Panc1 (cell line): Measurements from ENCODE around the gene KIZ. TPM values are rescaled to one million over a fixed set of nuclear protein-coding genes. Genes with fewer than 3 reads are reported as not detected.

Source experiments
- ATAC-seq: fragments of 200-7000 bp; cut with Tn5 transposase; 2 replicates; pipeline ENCODE4 v1.9.1; 2020; ENCODE audit warnings: mild to moderate bottlenecking, moderate library complexity
- BruUV-seq: library from RNA; stranded (reverse); fragments of 400-500 nt; replicated peaks from 2 replicates; lab custom pipeline; 2021; lab: Mats Ljungman, UMichigan
- CTCF ChIA-PET: fragments of 300-600 bp; sonication (Branson Sonifier 250); formaldehyde crosslinking; loops from one replicate; lab custom pipeline; 2022; ENCODE audit warnings: antibody characterized with exemption; lab: Charles Lee
- POLR2A ChIA-PET: fragments of 300-600 bp; sonication (Branson Sonifier 250); formaldehyde crosslinking; loops from one replicate; lab custom pipeline; 2022; ENCODE audit warnings: antibody characterized with exemption; lab: Charles Lee
- DNase-seq: peaks from one replicate; pipeline ENCODE4 v3.0.0-alpha.2; 2010; ENCODE audit warnings: low read depth, low spot score
- H3K27ac ChIP-seq: 2 replicates; pipeline ENCODE4 v1.5.1; 2011; ENCODE audit warnings: mild to moderate bottlenecking, low read length, inconsistent platforms
- H3K27me3 ChIP-seq: fragments of 200-500 bp; sonication (Bioruptor generic); 2 replicates; pipeline ENCODE4 v1.6.0; 2014; ENCODE audit warnings: low read length, inconsistent platforms; ENCODE audit not compliant: control insufficient read depth, insufficient read depth
- H3K36me3 ChIP-seq: fragments of 200-500 bp; sonication (Bioruptor generic); 2 replicates; pipeline ENCODE4 v1.5.1; 2014; ENCODE audit warnings: inconsistent platforms, mild to moderate bottlenecking, low read length, moderate library complexity; ENCODE audit not compliant: control insufficient read depth, insufficient read depth
- H3K4me1 ChIP-seq: 2 replicates; pipeline ENCODE4 v1.5.1; 2011; ENCODE audit warnings: inconsistent platforms, mild to moderate bottlenecking, low read length, moderate library complexity; ENCODE audit not compliant: control insufficient read depth, insufficient read depth
- H3K4me3 ChIP-seq, 2 experiments: 2 replicates each; pipeline ENCODE4 v1.5.1; 2011 to 2012; ENCODE audit warnings: low read depth in 2 of 2, low read length in 2 of 2, mild to moderate bottlenecking in 2 of 2, inconsistent platforms in 1 of 2, moderate library complexity in 1 of 2
- H3K9me3 ChIP-seq: fragments of 200-500 bp; sonication (Bioruptor generic); 2 replicates; pipeline ENCODE4 v1.5.1; 2014; ENCODE audit warnings: low read depth, mild to moderate bottlenecking, inconsistent platforms, low read length, moderate library complexity; ENCODE audit not compliant: control insufficient read depth, insufficient read depth
- POLR2AphosphoS5 ChIP-seq: IDR thresholded peaks from 2 replicates; pipeline ENCODE4 v1.6.1; 2012; ENCODE audit warnings: mild to moderate bottlenecking, low read depth, low read length, moderate library complexity
- REST ChIP-seq, 2 experiments: IDR thresholded peaks; 2 replicates each; pipeline ENCODE4 v1.6.1; 2011 to 2012; ENCODE audit warnings: low read depth in 2 of 2, control low read depth in 1 of 2, low read length in 1 of 2, mild to moderate bottlenecking in 1 of 2, moderate library complexity in 1 of 2; ENCODE audit not compliant: insufficient read depth in 1 of 2
- SIN3A ChIP-seq: IDR thresholded peaks from 2 replicates; pipeline ENCODE4 v1.6.1; 2012; ENCODE audit warnings: low read depth, mild to moderate bottlenecking, low read length, moderate library complexity, borderline replicate concordance; ENCODE audit not compliant: insufficient read depth
- TCF7L2 ChIP-seq: IDR thresholded peaks from 2 replicates; pipeline ENCODE4 v1.6.1; 2011; ENCODE audit warnings: mild to moderate bottlenecking, low read depth, low read length, inconsistent platforms
- in situ Hi-C: cut with HindIII; loops from 2 replicates; pipeline ENCODE4 v1.10.0; 2016; ENCODE audit warnings: low sequenced_read_pairs, low pct_unique_long_range_greater_than_20kb
- intact Hi-C: fragments of 100-400 bp; cut with micrococcal nuclease; formaldehyde crosslinking; loops from one replicate; pipeline ENCODE4 v1.10.0; 2022; ENCODE audit not compliant: unreplicated experiment
- total RNA-seq: library from RNA; stranded (reverse); gene quantifications from one replicate; pipeline ENCODE4 v1.2.1, GENCODE V29; 2021; ENCODE audit not compliant: unreplicated experiment
- TF ChIP-seq, protein P1 (sequence below): fragments of 450-650 bp; IDR thresholded peaks from 2 replicates; pipeline ENCODE4 v1.5.1; 2017; ENCODE audit warnings: mild to moderate bottlenecking

The KIZ gene
- total RNA-seq, 1 experiment from 2014 or later, result 6.5 TPM

DNA sequence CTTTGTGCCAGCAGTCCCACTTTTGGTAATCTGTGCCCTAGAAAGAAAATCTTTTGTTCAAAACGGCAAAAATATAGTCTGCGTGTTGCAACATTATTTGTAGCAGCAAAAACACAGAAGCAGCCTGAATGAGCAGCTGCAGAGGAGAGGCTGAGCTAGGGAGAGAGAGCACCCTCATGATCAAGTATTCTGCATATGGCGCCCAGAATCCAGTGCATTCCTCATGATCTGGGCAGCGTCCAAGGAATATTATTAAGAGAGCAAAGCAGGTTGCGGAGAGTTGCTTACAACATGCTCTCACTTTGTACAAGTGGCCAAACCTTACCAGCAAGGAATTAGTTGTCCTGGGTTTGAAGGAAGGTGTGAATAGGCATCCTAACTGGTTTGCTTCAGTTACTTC, 25.9 kb downstream of the KIZ start:
- intact Hi-C loops, result no loop called here
- BruUV-seq, result no TSS peak
- Histone ChIP-seq H3K27ac (no peak overlapping the region), H3K9me3 (no peaks in the 10 kb centered on the region), H3K4me1 (no peaks in the 10 kb centered on the region; the same call in none of the 2 replicates), H3K4me3 (no peak overlapping the region), H3K36me3 (no peaks in the 10 kb centered on the region), H3K27me3 (no peaks in the 10 kb centered on the region)
- ATAC-seq (no peak), DNase-seq (no peak)
- in situ Hi-C loops, result no loop called here
- no peak for TF ChIP-seq SIN3A
- TF ChIP-seq, protein P1, sequence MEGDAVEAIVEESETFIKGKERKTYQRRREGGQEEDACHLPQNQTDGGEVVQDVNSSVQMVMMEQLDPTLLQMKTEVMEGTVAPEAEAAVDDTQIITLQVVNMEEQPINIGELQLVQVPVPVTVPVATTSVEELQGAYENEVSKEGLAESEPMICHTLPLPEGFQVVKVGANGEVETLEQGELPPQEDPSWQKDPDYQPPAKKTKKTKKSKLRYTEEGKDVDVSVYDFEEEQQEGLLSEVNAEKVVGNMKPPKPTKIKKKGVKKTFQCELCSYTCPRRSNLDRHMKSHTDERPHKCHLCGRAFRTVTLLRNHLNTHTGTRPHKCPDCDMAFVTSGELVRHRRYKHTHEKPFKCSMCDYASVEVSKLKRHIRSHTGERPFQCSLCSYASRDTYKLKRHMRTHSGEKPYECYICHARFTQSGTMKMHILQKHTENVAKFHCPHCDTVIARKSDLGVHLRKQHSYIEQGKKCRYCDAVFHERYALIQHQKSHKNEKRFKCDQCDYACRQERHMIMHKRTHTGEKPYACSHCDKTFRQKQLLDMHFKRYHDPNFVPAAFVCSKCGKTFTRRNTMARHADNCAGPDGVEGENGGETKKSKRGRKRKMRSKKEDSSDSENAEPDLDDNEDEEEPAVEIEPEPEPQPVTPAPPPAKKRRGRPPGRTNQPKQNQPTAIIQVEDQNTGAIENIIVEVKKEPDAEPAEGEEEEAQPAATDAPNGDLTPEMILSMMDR, result no peak
- no peak for TF ChIP-seq TCF7L2
- no peak for TF ChIP-seq POLR2AphosphoS5
- TF ChIP-seq REST (IDR thresholded peaks at IDR 0.05; ENCODE audit: insufficient read depth in 1 of 2, low read depth in 2 of 2, low read length in 1 of 2), result no peak
- POLR2A ChIA-PET, result no interaction called here
- CTCF ChIA-PET, result no interaction called here

DNA sequence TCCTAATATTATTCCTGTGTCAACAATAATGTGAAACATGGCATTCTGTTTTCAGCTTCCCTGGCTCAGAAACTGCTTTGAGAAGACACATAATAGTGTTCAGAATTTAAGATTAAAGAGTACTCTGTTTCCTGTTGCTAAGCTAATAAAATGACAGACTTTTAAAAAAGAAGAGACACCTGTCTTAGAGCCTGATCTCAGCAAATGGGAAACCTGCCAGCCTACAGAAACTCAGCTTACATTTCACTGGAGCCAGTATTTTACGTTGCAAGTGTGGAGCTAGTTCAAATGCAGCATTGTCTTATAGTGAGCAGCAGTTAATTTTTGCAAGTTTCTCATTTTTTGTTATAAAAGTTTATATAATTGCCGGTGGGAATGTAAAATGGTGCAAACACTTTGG, 28.8 kb downstream of the KIZ start:
- no TSS peak for BruUV-seq
- Histone ChIP-seq H3K36me3 (no peaks in the 10 kb centered on the region), H3K4me3 (no peak overlapping the region), H3K27me3 (no peaks in the 10 kb centered on the region), H3K4me1 (no peaks in the 10 kb centered on the region; the same call in none of the 2 replicates), H3K9me3 (no peaks in the 10 kb centered on the region), H3K27ac (no peak overlapping the region)
- intact Hi-C loops (no loop called here), in situ Hi-C loops (no loop called here)
- DNase-seq (no peak), ATAC-seq (no peak)
- CTCF ChIA-PET, result no interaction called here
- no peak for TF ChIP-seq POLR2AphosphoS5
- TF ChIP-seq, protein P1, result no peak
- no peak for TF ChIP-seq REST (IDR thresholded peaks at IDR 0.05; ENCODE audit: insufficient read depth in 1 of 2, low read depth in 2 of 2, low read length in 1 of 2)
- TF ChIP-seq TCF7L2, result no peak
- TF ChIP-seq SIN3A, result no peak
- POLR2A ChIA-PET, result no interaction called here
